Measurements from ENCODE around the gene MORN3. TPM values are rescaled to one million over a fixed set of nuclear protein-coding genes. Genes with fewer than 3 reads are reported as not detected.

MORN3 gene
- total and polyA plus RNA-seq, 9 of the 15 experiments (the other 6 are each of a cell fraction or from before 2014, with no cell fraction given) = 0.09 to 0.27 (median 0.20) TPM

GRCh38 chr12:121649819-121650353, 19.6 kb downstream of the MORN3 start (continued):
- TF ChIP-seq, protein P1, sequence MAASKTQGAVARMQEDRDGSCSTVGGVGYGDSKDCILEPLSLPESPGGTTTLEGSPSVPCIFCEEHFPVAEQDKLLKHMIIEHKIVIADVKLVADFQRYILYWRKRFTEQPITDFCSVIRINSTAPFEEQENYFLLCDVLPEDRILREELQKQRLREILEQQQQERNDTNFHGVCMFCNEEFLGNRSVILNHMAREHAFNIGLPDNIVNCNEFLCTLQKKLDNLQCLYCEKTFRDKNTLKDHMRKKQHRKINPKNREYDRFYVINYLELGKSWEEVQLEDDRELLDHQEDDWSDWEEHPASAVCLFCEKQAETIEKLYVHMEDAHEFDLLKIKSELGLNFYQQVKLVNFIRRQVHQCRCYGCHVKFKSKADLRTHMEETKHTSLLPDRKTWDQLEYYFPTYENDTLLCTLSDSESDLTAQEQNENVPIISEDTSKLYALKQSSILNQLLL (CRISPR knock-in tag; IDR thresholded peaks at IDR 0.05; ENCODE audit: borderline replicate concordance) = no peak
- TF ChIP-seq, protein P2, sequence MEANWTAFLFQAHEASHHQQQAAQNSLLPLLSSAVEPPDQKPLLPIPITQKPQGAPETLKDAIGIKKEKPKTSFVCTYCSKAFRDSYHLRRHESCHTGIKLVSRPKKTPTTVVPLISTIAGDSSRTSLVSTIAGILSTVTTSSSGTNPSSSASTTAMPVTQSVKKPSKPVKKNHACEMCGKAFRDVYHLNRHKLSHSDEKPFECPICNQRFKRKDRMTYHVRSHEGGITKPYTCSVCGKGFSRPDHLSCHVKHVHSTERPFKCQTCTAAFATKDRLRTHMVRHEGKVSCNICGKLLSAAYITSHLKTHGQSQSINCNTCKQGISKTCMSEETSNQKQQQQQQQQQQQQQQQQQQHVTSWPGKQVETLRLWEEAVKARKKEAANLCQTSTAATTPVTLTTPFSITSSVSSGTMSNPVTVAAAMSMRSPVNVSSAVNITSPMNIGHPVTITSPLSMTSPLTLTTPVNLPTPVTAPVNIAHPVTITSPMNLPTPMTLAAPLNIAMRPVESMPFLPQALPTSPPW (CRISPR knock-in tag; IDR thresholded peaks at IDR 0.05) = peak; percentile 83
- TF ChIP-seq HIVEP1 (CRISPR knock-in tag; IDR thresholded peaks at IDR 0.05) = no peak
- TF ChIP-seq GATA2 (CRISPR knock-in tag; IDR thresholded peaks at IDR 0.05) = peak; percentile 90
- TF ChIP-seq PHB2 (IDR thresholded peaks at IDR 0.05; ENCODE audit: low read depth) = 0 out of 2 replicates have a peak, but pooled peaks have one; percentile 33
- peak; percentile 49; the same call in 1 of the 2 replicates for TF ChIP-seq ZNF584 (CRISPR knock-in tag; IDR thresholded peaks at IDR 0.05; ENCODE audit: low read depth)
- TF ChIP-seq ZNF3 (CRISPR knock-in tag; IDR thresholded peaks at IDR 0.05) = no peak
- no peak for TF ChIP-seq RBM15 (IDR thresholded peaks at IDR 0.05; ENCODE audit: insufficient read depth, low read length)
- peak; percentile 66; the same call in 1 of the 2 replicates for TF ChIP-seq ZBED1 (IDR thresholded peaks at IDR 0.05)
- TF ChIP-seq MAFF (IDR thresholded peaks at IDR 0.05; ENCODE audit: low read length) = no peak
- no peak for TF ChIP-seq ZNF507 (tag; conservative IDR thresholded peaks at IDR 0.05)
- TF ChIP-seq JUN (IDR thresholded peaks at IDR 0.05; ENCODE audit: borderline replicate concordance, low read depth, low read length) = no peak; the same call in 1 of the 2 replicates
- no peak for TF ChIP-seq JUN (CRISPR knock-in tag; IDR thresholded peaks at IDR 0.05; ENCODE audit: borderline replicate concordance)
- peak; percentile 73 for TF ChIP-seq MAX (CRISPR knock-in tag; IDR thresholded peaks at IDR 0.05)
- TF ChIP-seq, protein P3, sequence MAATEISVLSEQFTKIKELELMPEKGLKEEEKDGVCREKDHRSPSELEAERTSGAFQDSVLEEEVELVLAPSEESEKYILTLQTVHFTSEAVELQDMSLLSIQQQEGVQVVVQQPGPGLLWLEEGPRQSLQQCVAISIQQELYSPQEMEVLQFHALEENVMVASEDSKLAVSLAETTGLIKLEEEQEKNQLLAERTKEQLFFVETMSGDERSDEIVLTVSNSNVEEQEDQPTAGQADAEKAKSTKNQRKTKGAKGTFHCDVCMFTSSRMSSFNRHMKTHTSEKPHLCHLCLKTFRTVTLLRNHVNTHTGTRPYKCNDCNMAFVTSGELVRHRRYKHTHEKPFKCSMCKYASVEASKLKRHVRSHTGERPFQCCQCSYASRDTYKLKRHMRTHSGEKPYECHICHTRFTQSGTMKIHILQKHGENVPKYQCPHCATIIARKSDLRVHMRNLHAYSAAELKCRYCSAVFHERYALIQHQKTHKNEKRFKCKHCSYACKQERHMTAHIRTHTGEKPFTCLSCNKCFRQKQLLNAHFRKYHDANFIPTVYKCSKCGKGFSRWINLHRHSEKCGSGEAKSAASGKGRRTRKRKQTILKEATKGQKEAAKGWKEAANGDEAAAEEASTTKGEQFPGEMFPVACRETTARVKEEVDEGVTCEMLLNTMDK (IDR thresholded peaks at IDR 0.05; ENCODE audit: borderline replicate concordance, insufficient read depth, low read depth, low read length, poor library complexity, severe bottlenecking) = no peak
- TF ChIP-seq ZNF778 (CRISPR knock-in tag; IDR thresholded peaks at IDR 0.05) = no peak
- peak; percentile 17 to 63; a peak in 1 of 4 replicates for TF ChIP-seq ARNT (IDR thresholded peaks at IDR 0.05)
- TF ChIP-seq NFE2 (IDR thresholded peaks at IDR 0.05; ENCODE audit: low read depth) = peak; percentile 31; the same call in 1 of the 2 replicates
- no peak for TF ChIP-seq HEY1 (CRISPR knock-in tag; IDR thresholded peaks at IDR 0.05; ENCODE audit: borderline replicate concordance)
- TF ChIP-seq NFIC (IDR thresholded peaks at IDR 0.05) = peak; percentile 83
- TF ChIP-seq, protein P4, sequence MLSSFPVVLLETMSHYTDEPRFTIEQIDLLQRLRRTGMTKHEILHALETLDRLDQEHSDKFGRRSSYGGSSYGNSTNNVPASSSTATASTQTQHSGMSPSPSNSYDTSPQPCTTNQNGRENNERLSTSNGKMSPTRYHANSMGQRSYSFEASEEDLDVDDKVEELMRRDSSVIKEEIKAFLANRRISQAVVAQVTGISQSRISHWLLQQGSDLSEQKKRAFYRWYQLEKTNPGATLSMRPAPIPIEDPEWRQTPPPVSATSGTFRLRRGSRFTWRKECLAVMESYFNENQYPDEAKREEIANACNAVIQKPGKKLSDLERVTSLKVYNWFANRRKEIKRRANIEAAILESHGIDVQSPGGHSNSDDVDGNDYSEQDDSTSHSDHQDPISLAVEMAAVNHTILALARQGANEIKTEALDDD (IDR thresholded peaks at IDR 0.05) = peak; percentile 97
- no peak for TF ChIP-seq ZNF445 (CRISPR knock-in tag; IDR thresholded peaks at IDR 0.05; ENCODE audit: low read depth)
- TF ChIP-seq SRSF1 (IDR thresholded peaks at IDR 0.05; ENCODE audit: low read depth, low read length) = no peak
- TF ChIP-seq MEIS2 (IDR thresholded peaks at IDR 0.05; ENCODE audit: partially characterized antibody) = peak; percentile 69
